ENCODE data around the gene LRRTM4. TPM values are rescaled to one million over a fixed set of nuclear protein-coding genes. Genes with fewer than 3 reads are reported as not detected.

Gene LRRTM4
- total RNA-seq, 1 donor from 2014 or later: not detected

GRCh38 chr2:77507657-77508056 is 14.5 kb downstream of the LRRTM4 start:
- Histone ChIP-seq H3K9me3 (no peaks in the 10 kb centered on the region), H3K4me1 (no peaks in the 10 kb centered on the region), H3K36me3 (no peaks in the 10 kb centered on the region), H3K4me3 (no peak overlapping the region), H3K27me3 (no peaks in the 10 kb centered on the region), H3K27ac (no peak overlapping the region)
- DNase-seq (ENCODE audit: low spot score in 2 of 2): no peak
- intact Hi-C loops (cut with DNase I): no loop called here
- no peak for TF ChIP-seq CTCF (IDR thresholded peaks at IDR 0.05)

DNA sequence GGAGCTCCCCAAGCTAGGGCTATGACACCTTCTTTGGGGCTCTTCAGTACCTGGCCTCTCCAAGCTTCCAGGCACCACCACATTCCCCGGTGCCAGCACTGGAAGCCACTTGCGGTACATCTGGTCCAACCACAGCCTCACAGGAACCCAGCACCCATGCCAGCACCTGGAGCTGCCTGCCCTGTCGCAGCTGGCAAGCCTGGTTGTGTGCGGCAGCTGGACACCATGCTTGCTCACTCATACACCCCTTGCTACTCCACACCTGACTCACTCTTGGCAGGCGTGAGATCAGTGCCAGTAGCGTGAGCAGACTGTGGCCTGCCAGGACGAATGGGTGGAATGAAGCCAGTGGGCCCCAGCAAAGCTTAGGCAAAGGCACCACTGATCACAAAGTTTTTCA is 34.0 kb downstream of the LRRTM4 start:
- Histone ChIP-seq H3K4me1 (no peaks in the 10 kb centered on the region), H3K27me3 (no peaks in the 10 kb centered on the region), H3K36me3 (no peaks in the 10 kb centered on the region), H3K4me3 (no peak overlapping the region), H3K9me3 (no peaks in the 10 kb centered on the region), H3K27ac (no peak overlapping the region)
- no peak for TF ChIP-seq CTCF (IDR thresholded peaks at IDR 0.05)
- intact Hi-C loops (cut with DNase I): no loop called here
- no peak for DNase-seq (ENCODE audit: low spot score in 2 of 2)

DNA sequence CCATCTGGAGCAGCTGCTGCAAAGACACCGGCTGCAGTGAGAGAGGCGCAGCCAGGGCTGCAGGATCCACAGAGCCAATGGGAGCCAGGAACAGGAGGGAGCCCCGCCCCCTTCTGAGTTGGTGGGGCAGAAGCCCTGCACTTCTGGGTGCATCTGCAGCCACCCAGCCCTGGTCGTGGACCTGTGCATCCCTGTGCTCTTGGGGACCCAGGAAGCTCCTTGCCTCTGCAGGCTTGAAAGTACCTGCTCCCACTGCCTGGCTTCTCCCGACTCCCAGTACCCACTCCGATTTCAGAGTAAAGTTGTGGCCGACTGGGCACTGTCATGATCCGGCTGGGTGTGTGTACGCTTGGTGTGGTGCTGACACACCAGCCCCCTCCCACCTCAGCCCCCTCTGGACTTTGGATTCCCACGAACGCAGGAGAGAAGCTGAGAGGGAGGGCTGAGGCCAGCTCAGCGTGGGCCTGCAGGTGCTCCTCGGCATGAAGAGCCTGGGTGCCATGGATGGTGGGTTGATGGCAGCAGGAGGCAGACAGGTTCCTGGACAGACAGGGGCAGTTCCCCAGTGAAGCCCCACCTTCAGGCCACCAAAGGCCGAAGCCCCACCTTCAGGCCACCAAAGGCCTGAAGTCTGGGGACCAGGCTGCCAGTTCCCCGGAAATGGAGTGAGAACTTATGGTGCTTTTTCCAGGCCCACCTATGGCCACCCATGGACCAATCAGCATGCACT is 34.9 kb downstream of the LRRTM4 start:
- no peak for DNase-seq (ENCODE audit: low spot score in 2 of 2)
- intact Hi-C loops (cut with DNase I): no loop called here
- Histone ChIP-seq H3K27ac (no peak overlapping the region), H3K9me3 (no peaks in the 10 kb centered on the region), H3K4me3 (no peak overlapping the region), H3K4me1 (no peaks in the 10 kb centered on the region), H3K27me3 (no peaks in the 10 kb centered on the region), H3K36me3 (no peaks in the 10 kb centered on the region)
- no peak for TF ChIP-seq CTCF (IDR thresholded peaks at IDR 0.05)

- H3K36me3 ChIP-seq: no peaks in the 10 kb centered on the region
Observed at GRCh38 chr2:77484026-77484425, 38.1 kb downstream of the LRRTM4 start.

GRCh38 chr2:77479895-77480294 is 42.3 kb downstream of the LRRTM4 start:
- H3K4me3 ChIP-seq: no peak overlapping the region
- intact Hi-C loops (cut with DNase I): no loop called here
- no peaks in the 10 kb centered on the region for H3K9me3 ChIP-seq
- no peak for DNase-seq (ENCODE audit: low spot score in 2 of 2)
- TF ChIP-seq CTCF (IDR thresholded peaks at IDR 0.05): no peak
- H3K4me1 ChIP-seq: no peaks in the 10 kb centered on the region
- no peaks in the 10 kb centered on the region for H3K36me3 ChIP-seq
- no peak overlapping the region for H3K27ac ChIP-seq
- H3K27me3 ChIP-seq: no peaks in the 10 kb centered on the region

More at GRCh38 chr2:77484026-77484425, 38.1 kb downstream of the LRRTM4 start:
- no peak overlapping the region for H3K4me3 ChIP-seq
- no peaks in the 10 kb centered on the region for H3K27me3 ChIP-seq
- intact Hi-C loops (cut with DNase I): no loop called here
- no peaks in the 10 kb centered on the region for H3K4me1 ChIP-seq
- no peak overlapping the region for H3K27ac ChIP-seq
- no peak for TF ChIP-seq CTCF (IDR thresholded peaks at IDR 0.05)
- no peak for DNase-seq (ENCODE audit: low spot score in 2 of 2)
- H3K9me3 ChIP-seq: no peaks in the 10 kb centered on the region

- H3K4me1 ChIP-seq: no peaks in the 10 kb centered on the region
- no peak overlapping the region for H3K4me3 ChIP-seq
- no peak for DNase-seq (ENCODE audit: low spot score in 2 of 2)
- TF ChIP-seq CTCF (IDR thresholded peaks at IDR 0.05): no peak
- H3K9me3 ChIP-seq: no peaks in the 10 kb centered on the region
- intact Hi-C loops (cut with DNase I): no loop called here
- H3K27me3 ChIP-seq: no peaks in the 10 kb centered on the region
- no peaks in the 10 kb centered on the region for H3K36me3 ChIP-seq
- no peak overlapping the region for H3K27ac ChIP-seq
Observed at GRCh38 chr2:77479395-77479794, 42.8 kb downstream of the LRRTM4 start.
